Esophagus squamous epithelium (tissue), 4 donors: ENCODE data around the gene OGA.

Source experiments
- POLR2A ChIP-seq, 4 donors: fragments of 450-650 bp; IDR thresholded peaks; one replicate each; pipeline ENCODE4 v1.6.1; 2017; ENCODE audit warnings: antibody characterized with exemption in 4 of 4, mild to moderate bottlenecking in 4 of 4, moderate library complexity in 3 of 4
- TF ChIP-seq, protein P1 (sequence below), 6 experiments: fragments of 450-650 bp in 4 of 6; fragments of 200-600 bp in 2 of 6; sonication (generic) in 2 of 6; IDR thresholded peaks; one replicate each; pipeline ENCODE4 v1.5.1; 2016 to 2019; ENCODE audit warnings: antibody characterized with exemption in 6 of 6, mild to moderate bottlenecking in 4 of 6, moderate library complexity in 4 of 6

DNA sequence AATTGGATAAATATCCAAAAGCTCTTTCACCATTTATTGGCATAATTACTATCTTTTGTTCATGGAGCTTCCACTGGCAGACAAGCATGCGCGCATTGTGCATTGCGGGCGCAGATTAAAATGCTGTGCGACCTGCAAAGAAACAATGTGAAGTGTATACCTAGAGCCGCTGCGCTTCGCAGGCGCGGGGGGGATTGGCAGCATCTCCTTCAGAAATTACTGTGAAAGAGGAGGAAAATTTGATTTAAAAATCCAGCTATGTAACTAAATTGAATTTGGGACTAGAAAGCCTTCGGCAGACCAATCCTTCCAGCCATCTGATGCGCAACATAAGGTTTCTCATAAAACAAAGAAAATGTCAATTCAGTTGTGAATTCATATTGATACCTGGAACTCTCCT, 24.7 kb downstream of the OGA start:
- TF ChIP-seq, protein P1, sequence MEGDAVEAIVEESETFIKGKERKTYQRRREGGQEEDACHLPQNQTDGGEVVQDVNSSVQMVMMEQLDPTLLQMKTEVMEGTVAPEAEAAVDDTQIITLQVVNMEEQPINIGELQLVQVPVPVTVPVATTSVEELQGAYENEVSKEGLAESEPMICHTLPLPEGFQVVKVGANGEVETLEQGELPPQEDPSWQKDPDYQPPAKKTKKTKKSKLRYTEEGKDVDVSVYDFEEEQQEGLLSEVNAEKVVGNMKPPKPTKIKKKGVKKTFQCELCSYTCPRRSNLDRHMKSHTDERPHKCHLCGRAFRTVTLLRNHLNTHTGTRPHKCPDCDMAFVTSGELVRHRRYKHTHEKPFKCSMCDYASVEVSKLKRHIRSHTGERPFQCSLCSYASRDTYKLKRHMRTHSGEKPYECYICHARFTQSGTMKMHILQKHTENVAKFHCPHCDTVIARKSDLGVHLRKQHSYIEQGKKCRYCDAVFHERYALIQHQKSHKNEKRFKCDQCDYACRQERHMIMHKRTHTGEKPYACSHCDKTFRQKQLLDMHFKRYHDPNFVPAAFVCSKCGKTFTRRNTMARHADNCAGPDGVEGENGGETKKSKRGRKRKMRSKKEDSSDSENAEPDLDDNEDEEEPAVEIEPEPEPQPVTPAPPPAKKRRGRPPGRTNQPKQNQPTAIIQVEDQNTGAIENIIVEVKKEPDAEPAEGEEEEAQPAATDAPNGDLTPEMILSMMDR (IDR thresholded peaks at IDR 0.05): no peak
- TF ChIP-seq POLR2A (IDR thresholded peaks at IDR 0.05): no peak
